T-helper 1 cell treated with Interleukin-12 subunit alpha and Interleukin-12 subunit beta and Interleukin-4 antibody, amounts not matched to agents 30 μg/mL and 1 μg/mL, for 36 hours (primary cell): ENCODE data around the gene REXO1.

Source experiments
- H3K27ac Mint-ChIP-seq: one replicate; pipeline ENCODE4 v1.8.0; 2021; ENCODE audit warnings: mild to moderate bottlenecking, mixed read lengths
- H3K27me3 Mint-ChIP-seq: one replicate; pipeline ENCODE4 v1.8.0; 2021; ENCODE audit warnings: low read depth, mixed read lengths
- H3K36me3 Mint-ChIP-seq: one replicate; pipeline ENCODE4 v1.8.0; 2021; ENCODE audit warnings: low read depth, mixed read lengths
- H3K4me1 Mint-ChIP-seq: one replicate; pipeline ENCODE4 v1.8.0; 2021; ENCODE audit warnings: low read depth, mixed read lengths
- H3K4me3 Mint-ChIP-seq: one replicate; pipeline ENCODE4 v1.8.0; 2021; ENCODE audit warnings: mild to moderate bottlenecking, moderate library complexity, mixed read lengths
- H3K9me3 Mint-ChIP-seq: one replicate; pipeline ENCODE4 v1.8.0; 2021; ENCODE audit warnings: mixed read lengths

Gene REXO1

GRCh38 chr19:1860042-1860775 lies 11.9 kb upstream of the REXO1 start:
- Mint-ChIP-seq H3K4me1 (peaks cover 20% of the 10 kb centered on the region), H3K9me3 (no peaks in the 10 kb centered on the region), H3K27ac (no peak overlapping the region), H3K4me3 (no peak overlapping the region), H3K36me3 (no peaks in the 10 kb centered on the region), H3K27me3 (no peaks in the 10 kb centered on the region)

GRCh38 chr19:1859331-1859781 lies 11.1 kb upstream of the REXO1 start:
- H3K27me3 Mint-ChIP-seq: no peaks in the 10 kb centered on the region
- H3K27ac Mint-ChIP-seq: peak overlapping the region; percentile 20
- H3K4me1 Mint-ChIP-seq: peaks cover 26% of the 10 kb centered on the region

GRCh38 chr19:1858412-1859081 lies 10.3 kb upstream of the REXO1 start:
- no peak overlapping the region for H3K27ac Mint-ChIP-seq
- H3K9me3 Mint-ChIP-seq: no peaks in the 10 kb centered on the region
- no peaks in the 10 kb centered on the region for H3K36me3 Mint-ChIP-seq
- H3K4me1 Mint-ChIP-seq: peaks cover 26% of the 10 kb centered on the region
- no peaks in the 10 kb centered on the region for H3K27me3 Mint-ChIP-seq
- peak overlapping the region; percentile 46 for H3K4me3 Mint-ChIP-seq

More at GRCh38 chr19:1859331-1859781, 11.1 kb upstream of the REXO1 start:
- no peaks in the 10 kb centered on the region for H3K9me3 Mint-ChIP-seq
- H3K36me3 Mint-ChIP-seq: no peaks in the 10 kb centered on the region
- H3K4me3 Mint-ChIP-seq: peak overlapping the region; percentile 44

- Mint-ChIP-seq H3K9me3 (no peaks in the 10 kb centered on the region), H3K4me3 (peak overlapping the region; percentile 42), H3K27ac (no peak overlapping the region), H3K27me3 (no peaks in the 10 kb centered on the region), H3K36me3 (peaks cover 2% of the 10 kb centered on the region), H3K4me1 (peaks cover 32% of the 10 kb centered on the region)
Observed at GRCh38 chr19:1857648-1858326, 9.5 kb upstream of the REXO1 start.

GRCh38 chr19:1856698-1857603 lies 8.7 kb upstream of the REXO1 start:
- Mint-ChIP-seq H3K4me1 (peaks cover 32% of the 10 kb centered on the region), H3K4me3 (peak overlapping the region; percentile 79), H3K27me3 (no peaks in the 10 kb centered on the region)

GRCh38 chr19:1856345-1856697 lies 8.0 kb upstream of the REXO1 start:
- H3K27ac Mint-ChIP-seq: peak overlapping the region; percentile 89
- H3K4me1 Mint-ChIP-seq: peaks cover 28% of the 10 kb centered on the region
- H3K27me3 Mint-ChIP-seq: no peaks in the 10 kb centered on the region

More at GRCh38 chr19:1856698-1857603, 8.7 kb upstream of the REXO1 start:
- Mint-ChIP-seq H3K27ac (peak overlapping the region; percentile 89), H3K9me3 (no peaks in the 10 kb centered on the region), H3K36me3 (peaks cover 2% of the 10 kb centered on the region)

GRCh38 chr19:1855828-1856255 lies 7.6 kb upstream of the REXO1 start:
- Mint-ChIP-seq H3K9me3 (no peaks in the 10 kb centered on the region), H3K27me3 (no peaks in the 10 kb centered on the region), H3K27ac (peak overlapping the region; percentile 89), H3K4me3 (peak overlapping the region; percentile 79), H3K4me1 (peaks cover 29% of the 10 kb centered on the region), H3K36me3 (peaks cover 2% of the 10 kb centered on the region)

More at GRCh38 chr19:1856345-1856697, 8.0 kb upstream of the REXO1 start:
- H3K9me3 Mint-ChIP-seq: no peaks in the 10 kb centered on the region
- H3K36me3 Mint-ChIP-seq: peaks cover 2% of the 10 kb centered on the region
- peak overlapping the region; percentile 79 for H3K4me3 Mint-ChIP-seq

GRCh38 chr19:1855040-1855827 lies 7.0 kb upstream of the REXO1 start:
- Mint-ChIP-seq H3K4me3 (peak overlapping the region; percentile 79), H3K9me3 (no peaks in the 10 kb centered on the region), H3K27ac (peak overlapping the region; percentile 89), H3K4me1 (peaks cover 30% of the 10 kb centered on the region), H3K36me3 (peaks cover 2% of the 10 kb centered on the region), H3K27me3 (no peaks in the 10 kb centered on the region)

- Mint-ChIP-seq H3K4me1 (peaks cover 35% of the 10 kb centered on the region), H3K27ac (peak overlapping the region; percentile 86), H3K36me3 (peaks cover 2% of the 10 kb centered on the region)
Observed at GRCh38 chr19:1854542-1855039, 6.3 kb upstream of the REXO1 start.

GRCh38 chr19:1854039-1854541 lies 5.8 kb upstream of the REXO1 start:
- Mint-ChIP-seq H3K4me3 (no peak overlapping the region), H3K9me3 (no peaks in the 10 kb centered on the region)

More at GRCh38 chr19:1854542-1855039, 6.3 kb upstream of the REXO1 start:
- Mint-ChIP-seq H3K27me3 (no peaks in the 10 kb centered on the region), H3K9me3 (no peaks in the 10 kb centered on the region), H3K4me3 (peak overlapping the region; percentile 79)

GRCh38 chr19:1853295-1854038 lies 5.2 kb upstream of the REXO1 start:
- Mint-ChIP-seq H3K36me3 (peaks cover 2% of the 10 kb centered on the region), H3K4me1 (peaks cover 33% of the 10 kb centered on the region), H3K9me3 (no peaks in the 10 kb centered on the region), H3K27ac (peak overlapping the region; percentile 95), H3K4me3 (peak overlapping the region; percentile 78), H3K27me3 (no peaks in the 10 kb centered on the region)

More at GRCh38 chr19:1854039-1854541, 5.8 kb upstream of the REXO1 start:
- H3K27ac Mint-ChIP-seq: no peak overlapping the region
- H3K4me1 Mint-ChIP-seq: peaks cover 32% of the 10 kb centered on the region
- peaks cover 2% of the 10 kb centered on the region for H3K36me3 Mint-ChIP-seq
- no peaks in the 10 kb centered on the region for H3K27me3 Mint-ChIP-seq

GRCh38 chr19:1852581-1853128 lies 4.4 kb upstream of the REXO1 start:
- Mint-ChIP-seq H3K27ac (no peak overlapping the region), H3K4me1 (peaks cover 33% of the 10 kb centered on the region), H3K4me3 (no peak overlapping the region), H3K9me3 (no peaks in the 10 kb centered on the region), H3K27me3 (no peaks in the 10 kb centered on the region), H3K36me3 (peaks cover 2% of the 10 kb centered on the region)
